GM06990 (cell line): ENCODE measurements around the gene EIF4A2.
A peak's percentile ranks its signal among the peaks of the same experiment; 100 is the strongest.

ENCODE experiments used
- DNase-seq: peaks from one replicate; pipeline ENCODE4 v3.0.0-alpha.2; 2011; ENCODE audit not compliant: insufficient read length; ENCODE audit errors: extremely low read depth
- H3K27me3 ChIP-seq: replicated peaks from 2 replicates; pipeline ENCODE4 v1.6.0; 2011; ENCODE audit warnings: low read length; ENCODE audit not compliant: control insufficient read depth, insufficient read depth
- H3K36me3 ChIP-seq: 2 replicates; pipeline ENCODE4 v1.5.1; 2011; ENCODE audit warnings: low read length; ENCODE audit not compliant: control insufficient read depth, insufficient read depth
- H3K4me3 ChIP-seq: replicated peaks from 2 replicates; pipeline ENCODE4 v1.5.1; 2011; ENCODE audit warnings: low read depth, mild to moderate bottlenecking, control low read depth, low read length
- CTCF ChIP-seq: IDR thresholded peaks from 2 replicates; pipeline ENCODE4 v1.5.1; 2011; ENCODE audit warnings: low read length, control low read depth, mild to moderate bottlenecking, inconsistent platforms; ENCODE audit not compliant: insufficient read depth, poor library complexity, severe bottlenecking

EIF4A2 gene

GRCh38 chr3:186783058-186783730, at the start of gene EIF4A2:
Gene EIF4A2 (plus strand): TSS chr3:186783577. CDS start chr3:186783611, 34 bp downstream.
- Histone ChIP-seq H3K36me3 (peaks cover 27% of the 10 kb centered on the region), H3K4me3 (peak within 1 kb of the TSS; percentile 100), H3K27me3 (no peaks in the 10 kb centered on the region)
- DNase-seq: peak; percentile 93
- TF ChIP-seq CTCF: no peak

- DNase-seq: no peak
- no peaks in the 10 kb centered on the region for H3K36me3 ChIP-seq
- no peak overlapping the region for H3K4me3 ChIP-seq
- no peaks in the 10 kb centered on the region for H3K27me3 ChIP-seq
- TF ChIP-seq CTCF: no peak
These were observed 40.6 kb upstream of the EIF4A2 start for GRCh38 chr3:186742618-186743380.

GRCh38 chr3:186743666-186744065, 39.7 kb upstream of the EIF4A2 start:
- TF ChIP-seq CTCF: no peak
- no peak for DNase-seq
- no peaks in the 10 kb centered on the region for H3K27me3 ChIP-seq
- H3K4me3 ChIP-seq: no peak overlapping the region
- no peaks in the 10 kb centered on the region for H3K36me3 ChIP-seq

GRCh38 chr3:186746008-186746407, 37.4 kb upstream of the EIF4A2 start:
- no peak overlapping the region for H3K4me3 ChIP-seq
- no peaks in the 10 kb centered on the region for H3K27me3 ChIP-seq
- DNase-seq: no peak
- no peaks in the 10 kb centered on the region for H3K36me3 ChIP-seq
- TF ChIP-seq CTCF: no peak

- Histone ChIP-seq H3K4me3 (no peak overlapping the region), H3K27me3 (no peaks in the 10 kb centered on the region), H3K36me3 (no peaks in the 10 kb centered on the region)
- TF ChIP-seq CTCF: no peak
- no peak for DNase-seq
These were observed 33.1 kb upstream of the EIF4A2 start for GRCh38 chr3:186750316-186750715.
